Suppressor macrophage treated with lipopolysaccharide for 4 hours (primary cell): ENCODE measurements around the gene PLPP4.

Experiments used
- DNase-seq: peaks from one replicate; pipeline ENCODE4 v3.0.0-alpha.2; 2020

The PLPP4 gene

GRCh38 chr10:120527691-120528090, 70.7 kb downstream of the PLPP4 start:
- no peak for DNase-seq

- DNase-seq, result no peak
These were observed 73.7 kb downstream of the PLPP4 start for GRCh38 chr10:120530699-120531098.

- DNase-seq, result no peak
These were observed 81.1 kb downstream of the PLPP4 start for GRCh38 chr10:120538091-120538490.

- DNase-seq, result no peak
These were observed 82.0 kb downstream of the PLPP4 start for GRCh38 chr10:120539076-120539475.

- no peak for DNase-seq
These were observed 83.5 kb downstream of the PLPP4 start for GRCh38 chr10:120540486-120540885.

- DNase-seq, result no peak
These were observed 85.0 kb downstream of the PLPP4 start for GRCh38 chr10:120541984-120542383.

GRCh38 chr10:120542591-120542990, 85.6 kb downstream of the PLPP4 start:
- DNase-seq, result no peak

GRCh38 chr10:120543291-120543690, 86.3 kb downstream of the PLPP4 start:
- no peak for DNase-seq

- DNase-seq, result no peak
These were observed 91.2 kb downstream of the PLPP4 start for GRCh38 chr10:120548210-120548609.

- DNase-seq, result no peak
These were observed 95.2 kb downstream of the PLPP4 start for GRCh38 chr10:120552262-120552661.

- no peak for DNase-seq
These were observed 96.9 kb downstream of the PLPP4 start for GRCh38 chr10:120553911-120554310.

- no peak for DNase-seq
These were observed 98.4 kb downstream of the PLPP4 start for GRCh38 chr10:120555436-120555835.

- no peak for DNase-seq
These were observed 99.0 kb downstream of the PLPP4 start for GRCh38 chr10:120555842-120556532.

GRCh38 chr10:120557311-120557710, 100.3 kb downstream of the PLPP4 start:
- no peak for DNase-seq

- no peak for DNase-seq
These were observed 102.8 kb downstream of the PLPP4 start for GRCh38 chr10:120559800-120560199.

- DNase-seq, result no peak
These were observed 105.9 kb downstream of the PLPP4 start for GRCh38 chr10:120562956-120563355.

- no peak for DNase-seq
These were observed 113.4 kb downstream of the PLPP4 start for GRCh38 chr10:120570418-120570817.

GRCh38 chr10:120571266-120571665, 114.2 kb downstream of the PLPP4 start:
- no peak for DNase-seq

- DNase-seq, result no peak
These were observed 115.3 kb downstream of the PLPP4 start for GRCh38 chr10:120572307-120572706.

- peak; percentile 5 for DNase-seq
These were observed 116.3 kb downstream of the PLPP4 start for GRCh38 chr10:120573355-120573754.

GRCh38 chr10:120574981-120575380, 118.0 kb downstream of the PLPP4 start:
- no peak for DNase-seq

GRCh38 chr10:120575411-120575810, 118.4 kb downstream of the PLPP4 start:
- DNase-seq, result no peak

- DNase-seq, result no peak
These were observed 121.1 kb downstream of the PLPP4 start for GRCh38 chr10:120578134-120578533.

GRCh38 chr10:120578890-120579289, 121.9 kb downstream of the PLPP4 start:
- no peak for DNase-seq
